SK-N-SH (cell line): ENCODE results near the gene ACAP1. TPM values are rescaled to one million over a fixed set of nuclear protein-coding genes. Genes with fewer than 3 reads are reported as not detected.
"Not testable (repeated sequence)": the region's sequence is repeated elsewhere in the genome, so short reads cannot be mapped to it uniquely, and the experiment has no call there.

Source experiments
- CTCF ChIA-PET: fragments of 300-600, 350-600 bp; formaldehyde crosslinking; extraction: SDS; loops from one replicate; lab custom pipeline; 2021; lab: Yijun Ruan, JAX
- POLR2A ChIA-PET: fragments of 350-600 bp; sonication (Branson Sonifier 250); formaldehyde crosslinking; extraction: SDS; loops from one replicate; lab custom pipeline; 2020; ENCODE audit warnings: antibody characterized with exemption, inconsistent platforms; lab: Yijun Ruan, JAX
- DNase-seq: peaks from one replicate; pipeline ENCODE4 v3.0.0; 2012
- H2AFZ ChIP-seq: fragments of 200-600 bp; sonication (generic); 2 replicates; pipeline ENCODE4 v1.8.1; 2016; ENCODE audit warnings: antibody characterized with exemption, mild to moderate bottlenecking, low read depth
- H3F3A ChIP-seq: fragments of 200-600 bp; sonication (generic); replicated peaks from 2 replicates; pipeline ENCODE3; 2016; ENCODE audit warnings: antibody characterized with exemption, mild to moderate bottlenecking; ENCODE audit not compliant: insufficient read depth
- H3K27ac ChIP-seq, 2 experiments: fragments of 200-500 bp in 1 of 2; fragments of 200-600 bp in 1 of 2; sonication (Bioruptor generic) in 1 of 2; sonication (generic), shearing (Covaris generic) in 1 of 2; 2 replicates each; pipeline versions ENCODE4 v1.5.1 to v1.6.1; 2014 to 2016; ENCODE audit warnings: low read depth in 2 of 2, inconsistent platforms in 1 of 2, low read length in 1 of 2, mild to moderate bottlenecking in 1 of 2, mixed read lengths in 1 of 2
- H3K27me3 ChIP-seq: fragments of 200-600 bp; sonication (generic), shearing (Covaris generic); 2 replicates; pipeline ENCODE4 v1.6.1; 2016; ENCODE audit warnings: mixed run types; ENCODE audit not compliant: insufficient read depth
- H3K36me3 ChIP-seq, 2 experiments: fragments of 200-500 bp in 1 of 2; fragments of 200-600 bp in 1 of 2; sonication (Bioruptor generic) in 1 of 2; sonication (generic) in 1 of 2; replicated peaks in 1 of 2; 2 replicates each; pipeline versions ENCODE3 to v1.5.1; 2014 to 2016; ENCODE audit warnings: low read length in 1 of 2, mild to moderate bottlenecking in 1 of 2; ENCODE audit not compliant: insufficient read depth in 2 of 2, control insufficient read depth in 1 of 2
- H3K4me1 ChIP-seq, 2 experiments: fragments of 200-500 bp in 1 of 2; fragments of 200-600 bp in 1 of 2; sonication (Bioruptor generic) in 1 of 2; sonication (generic), shearing (Covaris generic) in 1 of 2; 2 replicates each; pipeline versions ENCODE4 v1.5.1 to v1.6.1; 2014 to 2016; ENCODE audit warnings: low read depth in 1 of 2, low read length in 1 of 2, mixed run types in 1 of 2; ENCODE audit not compliant: insufficient read depth in 2 of 2, control insufficient read depth in 1 of 2
- H3K4me2 ChIP-seq: fragments of 200-600 bp; sonication (generic), shearing (Covaris generic); 2 replicates; pipeline ENCODE4 v1.6.1; 2017; ENCODE audit warnings: mixed run types
- H3K4me3 ChIP-seq, 2 experiments: fragments of 200-500 bp in 1 of 2; fragments of 200-600 bp in 1 of 2; sonication (Bioruptor generic) in 1 of 2; sonication (generic), shearing (Covaris generic) in 1 of 2; 2 replicates each; pipeline versions ENCODE4 v1.5.1 to v1.8.1; 2014 to 2016; ENCODE audit warnings: low read depth in 2 of 2, inconsistent platforms in 1 of 2, low read length in 1 of 2, mild to moderate bottlenecking in 1 of 2, mixed read lengths in 1 of 2, moderate library complexity in 1 of 2
- H3K79me2 ChIP-seq: fragments of 200-600 bp; sonication (generic); 2 replicates; pipeline ENCODE4 v1.8.1; 2017; ENCODE audit warnings: mild to moderate bottlenecking; ENCODE audit not compliant: insufficient read depth
- H3K9ac ChIP-seq: fragments of 200-600 bp; sonication (generic); 2 replicates; pipeline ENCODE4 v1.6.1; 2017; ENCODE audit warnings: mixed run types
- H3K9me2 ChIP-seq: fragments of 200-600 bp; sonication (generic); 2 replicates; pipeline ENCODE4 v1.6.1; 2017; ENCODE audit warnings: mixed run types
- H3K9me3 ChIP-seq: fragments of 200-600 bp; sonication (generic); 2 replicates; pipeline ENCODE4 v1.6.1; 2017; ENCODE audit warnings: mixed run types, mild to moderate bottlenecking, moderate library complexity
- H4K20me1 ChIP-seq: fragments of 200-600 bp; sonication (generic); 2 replicates; pipeline ENCODE4 v1.6.1; 2017; ENCODE audit warnings: mild to moderate bottlenecking, mixed run types; ENCODE audit not compliant: insufficient read depth
- CHD2 ChIP-seq: fragments of 150-350 bp; IDR thresholded peaks from 2 replicates; pipeline ENCODE4 v1.6.1; 2018; ENCODE audit warnings: low read length; ENCODE audit not compliant: partially characterized antibody
- ELF1 ChIP-seq: IDR thresholded peaks from 2 replicates; pipeline ENCODE4 v1.4.0; 2012
- GABPA ChIP-seq: IDR thresholded peaks from 2 replicates; pipeline ENCODE4 v1.4.0; 2012; ENCODE audit warnings: low read depth, mild to moderate bottlenecking
- PBX3 ChIP-seq: IDR thresholded peaks from 2 replicates; pipeline ENCODE4; 2012
- POLR2AphosphoS5 ChIP-seq: IDR thresholded peaks from 2 replicates; pipeline ENCODE4 v1.6.1; 2012; ENCODE audit warnings: low read depth, low read length
- RXRA ChIP-seq: IDR thresholded peaks from 2 replicates; pipeline ENCODE4 v1.4.0; 2012; ENCODE audit warnings: low read depth, mild to moderate bottlenecking, borderline replicate concordance
- TAF1 ChIP-seq: IDR thresholded peaks from 2 replicates; pipeline ENCODE4 v1.6.1; 2012; ENCODE audit warnings: low read depth, mild to moderate bottlenecking, low read length, moderate library complexity, borderline replicate concordance
- TCF12 ChIP-seq: IDR thresholded peaks from 2 replicates; pipeline ENCODE4 v1.4.0; 2012
- WGBS: methylation state at CpG from one replicate; pipeline ENCODE4 v1.1.6; 2017; ENCODE audit warnings: low lambda C conversion rate; 5-methylcytosine and 5-hydroxymethylcytosine counted together
- polyA plus RNA-seq, 3 experiments: library from polyadenylated mRNA; depleted of rRNA; stranded (reverse); fragments of >200 nt; gene quantifications; 2 replicates each; pipeline ENCODE4 v1.2.3, GENCODE V29; 2012

ACAP1 gene
- polyA plus RNA-seq, 1 of the 3 experiments (the other 2 are of a cell fraction): 0.71 TPM

- peak; percentile 94 for DNase-seq
- Histone ChIP-seq H3K4me2 (peak overlapping the region; percentile 86), H2AFZ (peak overlapping the region; percentile 75), H3K36me3 (peaks cover 0 to 16% of the 10 kb centered on the region in 2 experiments), H3K27ac (peak overlapping the region; percentile 79 to 92), H4K20me1 (no peaks in the 10 kb centered on the region)
- POLR2A ChIA-PET: interaction anchor here (0.6 to 2.3 kb wide), 15 partner anchors 10 to 357 kb away, joined by 3 to 11 read pairs (median 3); partner anchors contain the start of genes ACADVL, DLG4, DVL2 and GPS2
- TF ChIP-seq RXRA (no peak), CHD2 (no peak), POLR2AphosphoS5 (peak; percentile 35; the same call in 1 of the 2 replicates), ELF1 (no peak)
- TF ChIP-seq, all 33 proteins: peak for 1
- H3K4me1 ChIP-seq: peaks cover 3 to 13% of the 10 kb centered on the region in 2 experiments; a peak in 2 of 4 replicates
- H3K9me3 ChIP-seq: no peaks in the 10 kb centered on the region
- H3K79me2 ChIP-seq: peaks cover 17% of the 10 kb centered on the region; the same call in 1 of the 2 replicates
- H3K9ac ChIP-seq: peak overlapping the region; percentile 65
- CTCF ChIA-PET: interaction anchor here (0.6 to 2.3 kb wide), 9 partner anchors 8 to 284 kb away, joined by 3 to 8 read pairs (median 4); partner anchors contain the start of gene KCTD11
- H3K9me2 ChIP-seq: no peaks in the 10 kb centered on the region
- H3F3A ChIP-seq: no peaks in the 10 kb centered on the region
- peak overlapping the region; percentile 69 to 93 for H3K4me3 ChIP-seq
- under 1% methylated on average over 15 of the region's 34 CpGs for WGBS
- no peaks in the 10 kb centered on the region; the same call in 1 of the 2 replicates for H3K27me3 ChIP-seq
Observed at GRCh38 chr17:7329997-7330637, 6.2 kb upstream of the ACAP1 start.

GRCh38 chr17:7330638-7331015, 5.7 kb upstream of the ACAP1 start:
- peaks cover 17% of the 10 kb centered on the region; the same call in 1 of the 2 replicates for H3K79me2 ChIP-seq
- no peaks in the 10 kb centered on the region for H3K9me2 ChIP-seq
- no peaks in the 10 kb centered on the region for H4K20me1 ChIP-seq
- peak overlapping the region; percentile 86 for H3K4me2 ChIP-seq
- peak overlapping the region; percentile 79 to 92; a peak in 3 of 4 replicates for H3K27ac ChIP-seq
- H3K9me3 ChIP-seq: no peaks in the 10 kb centered on the region
- peak overlapping the region; percentile 65 for H3K9ac ChIP-seq
- H3K4me1 ChIP-seq: peaks cover 3 to 13% of the 10 kb centered on the region in 2 experiments; a peak in 2 of 4 replicates
- H2AFZ ChIP-seq: peak overlapping the region; percentile 75
- H3K4me3 ChIP-seq: peak overlapping the region; percentile 69 to 93
- POLR2A ChIA-PET: interaction anchor here (0.6 to 2.1 kb wide), 2 partner anchors 10 to 14 kb away, joined by 3 to 8 read pairs; no protein-coding TSS in a partner anchor
- peaks cover 0 to 11% of the 10 kb centered on the region in 2 experiments for H3K36me3 ChIP-seq
- DNase-seq: no peak
- 37% methylated on average over 8 of the region's 13 CpGs for WGBS
- no peak for TF ChIP-seq PBX3
- no peak for TF ChIP-seq GABPA
- no peak for TF ChIP-seq CHD2
- no peak for TF ChIP-seq TCF12
- H3F3A ChIP-seq: no peaks in the 10 kb centered on the region
- no peaks in the 10 kb centered on the region; the same call in 1 of the 2 replicates for H3K27me3 ChIP-seq
- CTCF ChIA-PET: interaction anchor here (0.6 to 2.3 kb wide), 4 partner anchors 8 to 22 kb away, joined by 3 to 8 read pairs (median 4); partner anchors contain the start of gene KCTD11

- CTCF ChIA-PET: no interaction called here
- H3K9me2 ChIP-seq: no peaks in the 10 kb centered on the region
- H3K4me1 ChIP-seq: peaks cover 3 to 13% of the 10 kb centered on the region in 2 experiments; a peak in 2 of 4 replicates
- no peak overlapping the region for H3K9ac ChIP-seq
- POLR2A ChIA-PET: no interaction called here
- 51% methylated on average over 2 of the region's 7 CpGs for WGBS
- no peaks in the 10 kb centered on the region for H3K36me3 ChIP-seq
- no peaks in the 10 kb centered on the region for H3K9me3 ChIP-seq
- no peaks in the 10 kb centered on the region for H4K20me1 ChIP-seq
- no peak overlapping the region for H2AFZ ChIP-seq
- no peak overlapping the region for H3K4me2 ChIP-seq
- peaks cover 2% of the 10 kb centered on the region; the same call in 1 of the 2 replicates for H3K27me3 ChIP-seq
- H3K4me3 ChIP-seq: no peak overlapping the region
- no peak overlapping the region for H3K27ac ChIP-seq
- TF ChIP-seq TAF1: no peak
- H3F3A ChIP-seq: no peaks in the 10 kb centered on the region
- peaks cover 17% of the 10 kb centered on the region; the same call in 1 of the 2 replicates for H3K79me2 ChIP-seq
- DNase-seq: no peak
Observed at GRCh38 chr17:7332111-7332510, 4.2 kb upstream of the ACAP1 start.

GRCh38 chr17:7332600-7333069, 3.7 kb upstream of the ACAP1 start:
- H3K27me3 ChIP-seq, H4K20me1 ChIP-seq, H3K27ac ChIP-seq, H3K4me3 ChIP-seq, H3F3A ChIP-seq, H3K4me2 ChIP-seq, DNase-seq, H3K36me3 ChIP-seq, CTCF ChIA-PET, H3K9ac ChIP-seq, H2AFZ ChIP-seq, H3K9me3 ChIP-seq, H3K9me2 ChIP-seq, POLR2A ChIA-PET: not testable (repeated sequence)
- WGBS: 77% methylated on average over 14 of the region's 14 CpGs
- Histone ChIP-seq H3K4me1 (peaks cover 3 to 10% of the 10 kb centered on the region in 2 experiments; a peak in 2 of 4 replicates), H3K79me2 (peaks cover 13% of the 10 kb centered on the region; the same call in 1 of the 2 replicates)
